ENCODE results near the gene TULP1. TPM values are rescaled to one million over a fixed set of nuclear protein-coding genes. Genes with fewer than 3 reads are reported as not detected.

TULP1 gene
- total RNA-seq, 1 experiment from 2014 or later = not detected

- H3K4me1 Mint-ChIP-seq (ENCODE audit: low read depth, unreplicated experiment) = peaks cover 10% of the 10 kb centered on the region
- peaks cover 2% of the 10 kb centered on the region for H3K9me3 Mint-ChIP-seq (ENCODE audit: low read depth, unreplicated experiment)
- CTCF ChIA-PET = no interaction called here
- no TSS peak for BruUV-seq (replicated peaks)
- no peak for DNase-seq
- no peak overlapping the region for H3K27ac Mint-ChIP-seq (ENCODE audit: unreplicated experiment)
- intact Hi-C loops (cut with micrococcal nuclease; ENCODE audit: unreplicated experiment) = no loop called here
- TF ChIP-seq CTCF (IDR thresholded peaks at IDR 0.05; ENCODE audit: unreplicated experiment) = no peak
- peaks cover 35% of the 10 kb centered on the region for H3K36me3 Mint-ChIP-seq (ENCODE audit: insufficient read depth, unreplicated experiment)
- peaks cover 2% of the 10 kb centered on the region for H3K27me3 Mint-ChIP-seq (ENCODE audit: unreplicated experiment)
- H3K4me3 Mint-ChIP-seq (ENCODE audit: low read depth, unreplicated experiment) = no peak overlapping the region
These were observed 11.9 kb downstream of the TULP1 start for GRCh38 chr6:35500782-35501181.

- CTCF ChIA-PET = no interaction called here
- TF ChIP-seq CTCF (IDR thresholded peaks at IDR 0.05; ENCODE audit: unreplicated experiment) = no peak
- intact Hi-C loops (cut with micrococcal nuclease; ENCODE audit: unreplicated experiment) = no loop called here
- DNase-seq = no peak
- H3K27ac Mint-ChIP-seq (ENCODE audit: unreplicated experiment) = no peak overlapping the region
- H3K27me3 Mint-ChIP-seq (ENCODE audit: unreplicated experiment) = no peaks in the 10 kb centered on the region
- H3K4me3 Mint-ChIP-seq (ENCODE audit: low read depth, unreplicated experiment) = no peak overlapping the region
- BruUV-seq (replicated peaks) = no TSS peak
- H3K36me3 Mint-ChIP-seq (ENCODE audit: insufficient read depth, unreplicated experiment) = peaks cover 40% of the 10 kb centered on the region
- H3K4me1 Mint-ChIP-seq (ENCODE audit: low read depth, unreplicated experiment) = peaks cover 10% of the 10 kb centered on the region
- peaks cover 2% of the 10 kb centered on the region for H3K9me3 Mint-ChIP-seq (ENCODE audit: low read depth, unreplicated experiment)
These were observed 13.3 kb downstream of the TULP1 start for GRCh38 chr6:35499372-35499771.

- peak overlapping the region; percentile 87 for H3K27ac Mint-ChIP-seq (ENCODE audit: unreplicated experiment)
- intact Hi-C loops (cut with micrococcal nuclease; ENCODE audit: unreplicated experiment) = no loop called here
- no peak for TF ChIP-seq CTCF (IDR thresholded peaks at IDR 0.05; ENCODE audit: unreplicated experiment)
- no peak for DNase-seq
- peaks cover 2% of the 10 kb centered on the region for H3K9me3 Mint-ChIP-seq (ENCODE audit: low read depth, unreplicated experiment)
- H3K4me3 Mint-ChIP-seq (ENCODE audit: low read depth, unreplicated experiment) = peak overlapping the region; percentile 70
- TSS peak; percentile 43 for BruUV-seq (replicated peaks)
- H3K4me1 Mint-ChIP-seq (ENCODE audit: low read depth, unreplicated experiment) = peaks cover 18% of the 10 kb centered on the region
- no peaks in the 10 kb centered on the region for H3K27me3 Mint-ChIP-seq (ENCODE audit: unreplicated experiment)
- CTCF ChIA-PET = interaction anchor here (1.0 kb wide), 1 partner anchor 9 kb away, joined by 4 read pairs; no protein-coding TSS in a partner anchor
- H3K36me3 Mint-ChIP-seq (ENCODE audit: insufficient read depth, unreplicated experiment) = peaks cover 40% of the 10 kb centered on the region
These were observed 14.2 kb downstream of the TULP1 start for GRCh38 chr6:35498422-35499067.

GRCh38 chr6:35497571-35498421, 14.9 kb downstream of the TULP1 start:
- no peak for TF ChIP-seq CTCF (IDR thresholded peaks at IDR 0.05; ENCODE audit: unreplicated experiment)
- peak overlapping the region; percentile 87 for H3K27ac Mint-ChIP-seq (ENCODE audit: unreplicated experiment)
- H3K36me3 Mint-ChIP-seq (ENCODE audit: insufficient read depth, unreplicated experiment) = peaks cover 39% of the 10 kb centered on the region
- CTCF ChIA-PET = interaction anchor here (0.6 to 1.0 kb wide), 2 partner anchors 10 to 93 kb away, joined by 4 to 5 read pairs; no protein-coding TSS in a partner anchor
- intact Hi-C loops (cut with micrococcal nuclease; ENCODE audit: unreplicated experiment) = no loop called here
- peak overlapping the region; percentile 70 for H3K4me3 Mint-ChIP-seq (ENCODE audit: low read depth, unreplicated experiment)
- peaks cover 25% of the 10 kb centered on the region for H3K4me1 Mint-ChIP-seq (ENCODE audit: low read depth, unreplicated experiment)
- peak; percentile 57 for DNase-seq
- H3K9me3 Mint-ChIP-seq (ENCODE audit: low read depth, unreplicated experiment) = peaks cover 2% of the 10 kb centered on the region
- no peaks in the 10 kb centered on the region for H3K27me3 Mint-ChIP-seq (ENCODE audit: unreplicated experiment)
- BruUV-seq (replicated peaks) = no TSS peak
